ENCODE results near the gene ATP5F1B. TPM values are rescaled to one million over a fixed set of nuclear protein-coding genes. Genes with fewer than 3 reads are reported as not detected.

Gene ATP5F1B
- total RNA-seq, 2 donors from 2014 or later = 155 to 179 TPM

DNA sequence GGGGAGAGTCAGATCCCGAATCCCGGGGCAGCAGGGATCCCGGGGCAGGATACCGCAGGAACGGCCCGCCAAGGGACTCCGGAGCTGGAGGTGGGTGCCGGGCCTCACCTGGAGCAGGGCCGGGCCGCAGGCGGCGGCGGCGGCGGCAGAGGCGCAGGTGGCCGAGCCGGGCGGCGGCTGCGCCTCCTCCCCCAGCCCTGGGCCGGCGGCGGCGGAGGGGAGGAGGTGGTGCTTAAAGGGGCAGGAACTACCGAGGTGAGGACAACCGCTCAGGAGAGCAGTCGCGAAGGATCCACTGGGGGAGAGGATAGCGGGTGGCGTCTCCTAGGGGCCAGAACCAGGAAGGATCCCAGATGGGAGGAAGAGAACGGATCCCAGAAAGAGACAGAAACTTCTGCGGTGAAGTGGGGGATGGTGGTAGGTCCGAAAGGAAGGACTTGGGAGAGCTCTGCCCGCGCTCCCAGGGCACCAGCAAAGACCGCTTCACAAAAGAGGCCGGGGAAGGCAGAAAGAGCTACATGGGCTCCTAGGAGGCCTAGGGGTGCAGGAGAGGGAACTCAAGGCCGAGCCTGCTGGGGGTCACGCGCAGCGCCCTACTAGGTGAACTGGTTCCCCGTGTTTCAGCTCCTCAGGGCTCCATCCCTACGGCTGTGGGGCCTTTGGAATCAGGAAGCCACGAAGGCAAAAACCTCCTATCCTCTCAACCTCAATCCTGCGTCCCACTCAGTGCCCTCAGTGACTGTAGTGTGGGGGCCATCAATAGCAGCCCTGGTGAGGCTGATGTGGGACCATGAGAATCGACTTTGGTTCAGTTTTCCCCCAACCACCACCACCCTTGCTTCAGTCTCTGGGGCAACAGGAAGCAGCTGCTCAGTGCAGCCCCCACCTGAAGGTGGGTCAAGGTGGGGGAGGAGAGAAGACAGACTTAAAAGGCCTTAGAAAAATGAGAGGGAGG lies 10.7 kb downstream of the ATP5F1B start:
- ATAC-seq (peak; percentile 43), DNase-seq (peak; percentile 77 to 81 (median 80))
- intact Hi-C loops (cut with DNase I) = loop anchor here (10.0 kb wide), 1 partner anchor 90 kb away; the partner anchor contains the start of gene NACA
- H3K27me3 ChIP-seq = no peaks in the 10 kb centered on the region
- no peaks in the 10 kb centered on the region for H3K9me3 ChIP-seq
- H3K4me3 ChIP-seq = peak overlapping the region; percentile 46 to 77
- TF ChIP-seq POLR2A (IDR thresholded peaks at IDR 0.05) = peak; percentile 42 to 63 (median 53)
- TF ChIP-seq, protein P1, sequence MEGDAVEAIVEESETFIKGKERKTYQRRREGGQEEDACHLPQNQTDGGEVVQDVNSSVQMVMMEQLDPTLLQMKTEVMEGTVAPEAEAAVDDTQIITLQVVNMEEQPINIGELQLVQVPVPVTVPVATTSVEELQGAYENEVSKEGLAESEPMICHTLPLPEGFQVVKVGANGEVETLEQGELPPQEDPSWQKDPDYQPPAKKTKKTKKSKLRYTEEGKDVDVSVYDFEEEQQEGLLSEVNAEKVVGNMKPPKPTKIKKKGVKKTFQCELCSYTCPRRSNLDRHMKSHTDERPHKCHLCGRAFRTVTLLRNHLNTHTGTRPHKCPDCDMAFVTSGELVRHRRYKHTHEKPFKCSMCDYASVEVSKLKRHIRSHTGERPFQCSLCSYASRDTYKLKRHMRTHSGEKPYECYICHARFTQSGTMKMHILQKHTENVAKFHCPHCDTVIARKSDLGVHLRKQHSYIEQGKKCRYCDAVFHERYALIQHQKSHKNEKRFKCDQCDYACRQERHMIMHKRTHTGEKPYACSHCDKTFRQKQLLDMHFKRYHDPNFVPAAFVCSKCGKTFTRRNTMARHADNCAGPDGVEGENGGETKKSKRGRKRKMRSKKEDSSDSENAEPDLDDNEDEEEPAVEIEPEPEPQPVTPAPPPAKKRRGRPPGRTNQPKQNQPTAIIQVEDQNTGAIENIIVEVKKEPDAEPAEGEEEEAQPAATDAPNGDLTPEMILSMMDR (IDR thresholded peaks at IDR 0.05) = peak in 4 of 7 experiments; percentile 27 to 38 (median 33)
- H3K4me1 ChIP-seq = peaks cover 68% of the 10 kb centered on the region
- WGBS, 2 donors = 0 to 1% methylated on average over 34 to 47 of the region's 47 CpGs
- peaks cover 21% of the 10 kb centered on the region in 2 donors for H3K36me3 ChIP-seq (replicated peaks in 1 of 2; ENCODE audit: insufficient read depth in 1 of 2, low read depth in 2 of 2)
- peak overlapping the region; percentile 94 to 98 (median 94) for H3K27ac ChIP-seq

DNA sequence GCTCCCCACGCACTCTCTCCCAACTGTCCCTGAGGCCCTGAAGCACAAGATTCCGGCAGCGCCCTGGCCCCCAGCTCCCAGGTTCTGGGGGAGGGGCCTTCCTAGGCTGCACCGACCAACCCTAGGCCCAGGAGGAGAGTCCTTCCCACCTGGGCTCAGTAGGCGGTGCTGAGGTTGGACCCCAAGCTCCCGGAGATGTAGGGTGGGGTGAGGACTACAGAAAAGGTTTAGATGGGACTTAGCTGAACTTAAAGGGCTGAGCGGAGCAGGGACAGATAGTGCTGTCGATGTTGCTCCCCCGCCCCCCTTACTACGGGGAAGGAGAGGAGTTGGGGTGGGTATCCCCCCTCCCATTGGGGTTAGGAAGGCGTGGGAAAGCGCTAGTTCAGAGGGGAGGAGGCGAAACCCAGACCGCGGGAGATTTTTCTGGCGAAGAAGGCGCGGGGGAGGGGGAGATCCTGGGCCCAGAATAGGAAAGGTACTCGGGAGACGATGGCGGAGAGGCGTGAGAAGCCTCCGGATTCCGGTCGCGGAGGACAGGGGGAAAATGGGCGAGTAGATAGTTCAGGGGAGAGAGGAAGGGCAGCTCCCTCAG lies 11.4 kb downstream of the ATP5F1B start:
- Histone ChIP-seq H3K27me3 (no peaks in the 10 kb centered on the region), H3K9me3 (no peaks in the 10 kb centered on the region), H3K4me3 (peak overlapping the region; percentile 46 to 77), H3K36me3 (replicated peaks in 1 of 2; ENCODE audit: insufficient read depth in 1 of 2, low read depth in 2 of 2) (peaks cover 15 to 16% of the 10 kb centered on the region in 2 donors), H3K4me1 (peaks cover 68% of the 10 kb centered on the region), H3K27ac (peak overlapping the region; percentile 94 to 98 (median 94))
- DNase-seq (peak; percentile 70 to 85 (median 84)), ATAC-seq (peak; percentile 26)
- TF ChIP-seq POLR2A (IDR thresholded peaks at IDR 0.05) = peak in 2 of 3 donors; percentile 37 to 52
- TF ChIP-seq, protein P1 (IDR thresholded peaks at IDR 0.05) = peak in 3 of 7 experiments; percentile 1 to 9 (median 3)
- 1 to 2% methylated on average over 25 to 27 of the region's 27 CpGs for WGBS, 2 donors
- intact Hi-C loops (cut with DNase I) = loop anchor here (10.0 kb wide), 1 partner anchor 90 kb away; the partner anchor contains the start of gene NACA

DNA sequence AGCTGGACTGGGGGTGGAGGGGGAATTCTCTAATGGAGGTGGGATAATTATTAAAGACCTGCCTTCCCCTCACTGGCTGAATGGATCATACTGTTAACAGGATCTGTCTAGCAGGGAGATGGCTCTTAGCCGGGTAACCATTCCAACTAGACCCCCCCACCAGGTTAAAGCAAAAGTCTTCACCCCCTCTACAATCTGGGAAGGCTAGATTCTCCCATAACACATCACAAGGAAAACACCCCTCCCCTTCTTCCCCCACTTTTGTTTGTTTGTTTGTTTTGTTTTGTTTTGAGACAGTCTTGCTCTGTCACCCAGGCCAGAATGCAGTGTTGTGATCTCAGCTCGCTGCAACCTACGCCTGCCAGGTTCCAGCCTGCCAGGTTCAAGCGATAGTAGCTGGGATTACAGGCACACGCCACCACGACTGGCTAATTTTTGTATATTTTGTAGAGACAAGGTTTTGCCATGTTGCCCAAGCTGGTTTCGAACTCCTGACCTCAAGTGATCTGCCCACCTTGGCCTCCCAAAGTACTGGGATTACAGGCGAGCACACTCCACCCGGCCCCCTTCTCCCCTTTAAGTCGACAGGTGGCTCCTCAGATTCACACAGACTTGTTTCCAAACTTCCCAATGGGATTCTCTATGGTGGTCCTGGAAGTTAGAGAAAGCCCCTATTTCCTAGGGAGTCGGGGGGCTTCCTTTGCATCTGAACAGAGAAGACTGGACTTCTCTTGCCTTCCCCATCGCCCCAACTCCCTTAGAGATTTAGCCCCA lies 12.1 kb downstream of the ATP5F1B start:
- WGBS, 2 donors = 15 to 17% methylated on average over 12 of the region's 12 CpGs
- intact Hi-C loops (cut with DNase I) = loop anchor here (10.0 kb wide), 1 partner anchor 91 kb away; the partner anchor contains the start of gene NACA
- peak overlapping the region; percentile 94 to 98 (median 94) for H3K27ac ChIP-seq

More for the DNA sequence above, 12.1 kb downstream of the ATP5F1B start:
- DNase-seq (no peak), ATAC-seq (no peak)
- H3K4me3 ChIP-seq = peak overlapping the region; percentile 46 to 77
- TF ChIP-seq, protein P1 (IDR thresholded peaks at IDR 0.05) = no peak
- no peak for TF ChIP-seq POLR2A (IDR thresholded peaks at IDR 0.05)
- H3K36me3 ChIP-seq (replicated peaks in 1 of 2; ENCODE audit: insufficient read depth in 1 of 2, low read depth in 2 of 2) = peaks cover 8 to 9% of the 10 kb centered on the region in 2 donors
- no peaks in the 10 kb centered on the region for H3K9me3 ChIP-seq
- H3K27me3 ChIP-seq = no peaks in the 10 kb centered on the region
- H3K4me1 ChIP-seq = peaks cover 69% of the 10 kb centered on the region
